GM21515 (cell line): ENCODE measurements around the gene IMMP2L.
"Not testable (repeated sequence)": the region's sequence is repeated elsewhere in the genome, so short reads cannot be mapped to it uniquely, and the experiment has no call there.

Experiments
- ATAC-seq: cut with Tn5 transposase; IDR thresholded peaks from one replicate; pipeline ENCODE4 v1.9.1; 2021; ENCODE audit not compliant: unreplicated experiment

The IMMP2L gene

DNA sequence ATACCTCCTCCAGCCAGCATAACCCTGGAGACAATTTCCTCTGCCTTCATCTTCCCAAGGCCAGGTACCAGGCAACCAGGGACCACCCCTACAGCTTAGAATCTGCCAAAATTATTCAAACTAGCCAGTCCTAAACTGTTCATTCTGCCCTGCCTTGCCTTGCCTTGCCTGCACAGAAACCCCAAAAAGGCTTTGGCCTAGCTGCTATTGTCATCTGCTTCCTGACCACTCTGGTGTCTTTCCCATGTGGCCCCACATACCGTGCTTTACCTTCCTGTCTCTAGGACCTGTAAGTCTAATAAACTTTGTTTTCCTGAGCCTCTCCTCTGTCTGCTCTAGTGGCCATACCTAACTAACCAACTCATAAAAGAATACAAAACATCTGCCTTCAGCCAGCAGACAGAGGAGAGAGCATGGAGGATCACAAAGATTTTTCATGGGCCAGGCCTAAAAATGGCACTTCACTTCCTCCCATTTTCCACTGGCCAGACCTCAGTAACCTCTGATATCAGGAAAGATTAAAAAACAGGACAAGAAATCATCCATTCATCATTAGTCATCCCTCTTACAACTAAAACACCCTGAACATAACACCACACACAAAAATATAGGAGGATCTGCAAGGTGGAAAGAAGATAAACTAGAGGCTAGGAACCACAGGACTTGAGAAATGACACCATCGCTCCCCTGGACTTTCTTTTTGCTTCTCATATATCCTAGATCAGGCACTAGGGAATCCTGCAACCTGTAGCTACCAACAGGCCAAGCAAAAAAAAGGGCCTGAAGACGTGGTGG, 51.5 kb downstream of the IMMP2L start:
- ATAC-seq: no peak

GRCh38 chr7:111510062-111510461, 52.2 kb downstream of the IMMP2L start:
- no peak for ATAC-seq

DNA sequence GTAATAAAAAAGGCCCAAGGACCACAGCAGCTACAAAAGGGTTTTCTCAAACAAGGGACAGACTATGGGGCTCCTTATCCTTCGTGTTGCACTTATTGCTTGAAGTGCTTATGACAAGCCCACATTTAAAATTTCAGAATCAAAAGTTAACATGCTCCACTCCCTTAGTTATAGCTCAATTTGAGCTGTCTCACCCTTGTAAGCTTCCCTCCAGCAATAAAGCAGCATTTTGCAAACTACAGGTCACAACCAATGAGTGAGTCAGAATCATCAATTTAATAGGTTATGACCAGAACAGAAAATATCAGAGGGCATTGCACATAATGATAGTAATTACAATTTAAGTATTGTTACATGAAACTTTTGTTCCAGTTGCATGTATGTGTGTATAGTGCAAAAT, 53.0 kb downstream of the IMMP2L start:
- no peak for ATAC-seq

DNA sequence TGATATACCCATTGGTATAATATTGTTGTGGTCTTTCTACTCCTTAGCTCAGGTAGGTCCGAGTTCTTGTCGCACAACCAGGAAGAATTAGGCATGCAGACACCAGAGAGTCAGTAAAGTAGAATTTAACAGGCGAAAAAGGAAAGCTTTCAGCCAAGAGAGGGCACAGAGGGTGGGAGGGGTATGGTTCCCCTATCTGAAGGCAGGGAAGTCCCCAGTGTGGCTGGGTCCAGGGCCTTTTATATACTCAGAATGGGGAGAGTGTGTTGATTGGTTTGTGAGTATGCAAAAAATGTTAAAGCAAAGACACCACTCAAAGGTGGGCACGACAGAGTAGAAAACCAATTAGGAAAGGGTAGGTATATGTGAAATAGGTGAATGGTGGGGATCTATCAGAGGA, 53.9 kb downstream of the IMMP2L start:
- no peak for ATAC-seq

GRCh38 chr7:111505422-111505821, 56.9 kb downstream of the IMMP2L start:
- ATAC-seq: not testable (repeated sequence)

GRCh38 chr7:111501799-111502198, 60.5 kb downstream of the IMMP2L start:
- ATAC-seq: not testable (repeated sequence)

- no peak for ATAC-seq
Observed at GRCh38 chr7:111499027-111499426, 63.3 kb downstream of the IMMP2L start.

DNA sequence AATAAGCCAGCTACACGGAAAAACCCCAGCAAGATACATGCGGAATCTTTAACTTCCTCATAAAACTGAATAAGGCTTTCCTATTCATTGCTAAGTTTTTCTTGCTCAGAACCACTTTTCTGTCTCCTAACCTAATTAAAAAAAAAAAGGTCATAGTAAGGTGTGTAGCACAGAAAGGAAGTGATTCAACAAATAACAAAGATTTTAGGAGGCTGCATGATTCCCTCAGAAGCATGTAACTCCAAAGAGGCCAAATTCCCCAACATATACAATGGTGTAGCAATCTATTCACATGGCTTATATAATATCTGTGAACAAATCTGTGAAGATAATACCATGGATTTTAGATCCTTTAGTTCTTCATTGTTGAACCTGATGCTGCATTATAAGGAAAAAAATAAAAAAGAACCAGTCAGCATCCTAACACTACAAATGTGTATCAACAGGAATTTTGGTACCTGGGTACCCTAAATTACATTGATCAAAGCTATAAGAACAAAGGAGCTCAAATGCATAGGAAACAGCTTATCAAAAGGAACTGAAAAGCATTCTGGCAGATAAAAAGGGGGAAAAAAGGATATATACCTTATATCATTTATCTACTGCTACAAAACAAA, 63.8 kb downstream of the IMMP2L start:
- no peak for ATAC-seq

GRCh38 chr7:111495173-111495810, 67.0 kb downstream of the IMMP2L start:
- ATAC-seq: no peak

DNA sequence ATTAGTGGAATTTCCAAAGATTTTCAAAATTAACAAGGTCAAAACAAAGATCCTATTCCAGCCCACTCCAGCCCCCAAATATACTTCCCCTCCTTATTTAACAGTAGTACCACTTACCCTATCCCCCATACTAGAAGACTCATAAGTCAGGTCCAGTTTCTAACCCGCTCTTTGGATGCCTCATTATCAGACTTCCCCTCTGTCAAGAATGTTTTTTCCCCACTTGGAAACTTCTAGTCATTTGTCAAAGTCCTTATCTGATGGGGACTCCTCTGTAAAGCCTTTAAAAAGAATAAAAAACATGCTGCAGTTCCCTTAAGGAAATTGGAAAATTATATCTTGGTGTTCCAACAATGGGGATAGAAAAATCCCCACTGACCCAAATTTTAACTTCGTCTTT, 70.1 kb downstream of the IMMP2L start:
- no peak for ATAC-seq

GRCh38 chr7:111486472-111487142, 75.7 kb downstream of the IMMP2L start:
- peak; percentile 84 for ATAC-seq

- no peak for ATAC-seq
Observed at GRCh38 chr7:111485701-111486380, 76.5 kb downstream of the IMMP2L start.

GRCh38 chr7:111483078-111483477, 79.2 kb downstream of the IMMP2L start:
- no peak for ATAC-seq

- no peak for ATAC-seq
Observed at GRCh38 chr7:111477462-111478225, 84.6 kb downstream of the IMMP2L start.

DNA sequence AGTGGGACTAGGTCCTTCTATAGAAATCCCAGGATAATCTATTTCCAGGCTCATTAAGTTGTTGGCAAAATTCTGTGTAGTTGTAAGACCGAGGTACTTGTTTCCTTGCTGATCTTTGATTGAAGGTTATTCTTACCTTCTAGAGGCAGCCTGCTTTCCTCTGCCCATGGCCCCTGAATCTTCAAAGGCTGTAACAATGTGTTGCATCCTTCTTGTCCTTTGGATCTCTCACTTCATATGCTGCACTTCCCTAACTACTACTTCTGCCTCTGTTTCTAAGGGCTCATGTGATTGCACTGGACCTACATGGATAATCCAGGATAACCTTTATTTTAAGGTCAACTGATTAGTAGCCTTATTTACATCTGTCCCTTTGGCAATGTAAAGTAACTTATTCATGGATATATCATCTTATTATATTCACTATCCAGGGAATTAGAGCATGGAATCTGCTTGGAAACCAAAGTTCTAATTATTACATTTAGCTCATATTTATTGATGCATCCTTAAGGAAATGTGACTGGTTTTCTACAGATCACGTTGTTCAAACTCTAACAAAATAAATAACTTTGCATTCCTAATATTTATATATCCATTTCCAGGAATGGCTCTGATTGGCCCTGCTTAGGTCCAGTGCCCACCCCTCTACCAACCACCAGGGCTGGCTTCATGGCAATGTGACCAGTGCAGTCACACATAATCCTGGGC, 85.6 kb downstream of the IMMP2L start:
- no peak for ATAC-seq

DNA sequence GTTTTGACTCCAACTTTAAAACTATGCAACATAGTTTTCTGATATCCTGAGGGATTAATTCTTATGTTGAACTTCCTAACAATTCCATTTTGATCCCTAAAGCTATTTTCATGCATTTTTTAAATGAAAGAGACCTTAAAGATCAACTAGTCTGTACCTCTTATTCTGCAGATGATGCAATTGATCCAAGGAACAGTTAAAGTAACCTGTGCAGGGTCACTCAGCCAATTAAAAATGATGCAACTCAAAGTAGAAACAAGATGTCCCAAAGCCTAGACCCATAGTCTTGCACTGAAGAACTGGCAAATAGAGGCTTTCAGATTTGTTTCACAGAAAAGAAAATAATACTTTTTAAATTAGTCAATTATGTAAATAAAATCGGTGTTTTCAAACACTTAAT, 86.3 kb downstream of the IMMP2L start:
- ATAC-seq: no peak

DNA sequence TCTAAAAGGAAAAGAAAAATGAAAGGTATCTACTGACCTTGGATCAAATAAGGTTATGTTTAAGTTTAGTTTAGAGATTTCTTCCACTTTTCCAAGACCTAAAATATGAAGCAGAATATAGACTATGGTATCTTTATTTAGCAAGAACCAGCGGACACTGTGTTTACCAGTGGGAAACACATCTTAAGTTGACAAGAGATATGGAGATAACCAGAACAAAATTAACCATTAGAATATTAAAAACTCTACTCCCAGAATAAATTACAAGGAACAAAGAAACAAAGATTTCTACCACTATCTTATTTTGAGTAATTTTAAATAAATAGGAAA, 86.9 kb downstream of the IMMP2L start:
- ATAC-seq: no peak

DNA sequence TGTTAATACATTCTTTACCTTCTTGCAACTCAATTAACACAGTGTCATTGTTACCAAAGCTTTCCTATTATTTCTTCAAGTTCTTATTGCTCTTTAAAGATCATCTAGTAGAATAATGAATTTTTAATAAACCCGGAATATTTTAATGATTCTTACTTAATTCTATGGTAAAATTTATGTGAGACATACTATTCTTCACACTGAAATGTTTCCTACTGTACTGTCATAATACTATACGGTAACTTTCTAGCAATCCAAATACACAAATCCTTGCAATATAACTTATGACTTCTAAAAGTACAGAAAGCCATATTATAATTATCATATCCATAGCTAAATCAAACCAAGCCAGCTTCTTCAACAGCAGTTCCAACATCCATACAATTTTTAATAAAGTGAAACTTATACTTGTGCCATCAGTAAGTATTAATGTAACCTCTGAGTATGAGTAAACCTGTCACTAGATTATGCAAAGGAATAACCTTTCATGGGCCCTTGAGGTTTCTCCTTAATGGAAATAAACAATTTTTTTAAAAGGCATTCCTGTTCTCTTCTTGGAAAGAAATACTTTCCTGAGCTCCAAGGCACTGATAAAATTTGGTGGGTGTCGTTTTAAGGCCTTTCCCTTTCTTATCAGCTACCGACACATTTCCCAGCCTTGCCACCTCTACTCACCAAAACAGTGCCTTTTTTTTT, 87.4 kb downstream of the IMMP2L start:
- ATAC-seq: no peak
